Ascending aorta (tissue), 2 donors: Measurements from ENCODE around the gene KIRREL3. TPM values are rescaled to one million over a fixed set of nuclear protein-coding genes. Genes with fewer than 3 reads are reported as not detected.

Experiments used
- DNase-seq, 2 donors: peaks; one replicate each; pipeline ENCODE4 v3.0.0-alpha.2; 2019; ENCODE audit warnings: low spot score in 2 of 2
- H3K27ac ChIP-seq, 2 donors: fragments of 200-600 bp; sonication (generic); one replicate each; pipeline ENCODE4 v1.5.1; 2016 to 2017; ENCODE audit warnings: mild to moderate bottlenecking in 1 of 2
- H3K27me3 ChIP-seq: fragments of 200-600 bp; sonication (generic); one replicate; pipeline ENCODE4 v1.5.1; 2017
- H3K36me3 ChIP-seq, 2 donors: fragments of 200-600 bp; sonication (generic); one replicate each; pipeline ENCODE4 v1.5.1; 2016
- H3K4me1 ChIP-seq, 2 donors: fragments of 200-600 bp; sonication (generic); one replicate each; pipeline ENCODE4 v1.5.1; 2016 to 2017; ENCODE audit warnings: mild to moderate bottlenecking in 1 of 2
- H3K4me3 ChIP-seq, 2 donors: fragments of 200-600 bp; sonication (generic); one replicate each; pipeline ENCODE4 v1.5.1; 2016 to 2017; ENCODE audit warnings: mild to moderate bottlenecking in 1 of 2
- H3K9me3 ChIP-seq, 2 donors: fragments of 200-600 bp; sonication (generic); one replicate each; pipeline ENCODE4 v1.5.1; 2016
- CTCF ChIP-seq, 3 experiments: fragments of 200-600 bp in 2 of 3; fragments of 450-650 bp in 1 of 3; sonication (generic) in 2 of 3; IDR thresholded peaks; one replicate each; pipeline ENCODE4 v1.5.1; 2016 to 2019; ENCODE audit warnings: antibody characterized with exemption in 3 of 3, mild to moderate bottlenecking in 1 of 3, moderate library complexity in 1 of 3
- intact Hi-C: fragments of 100-400 bp; cut with DNase I; formaldehyde crosslinking; loops from one replicate; pipeline ENCODE4 v1.15.1; 2023
- total RNA-seq: library from RNA; depleted of rRNA; stranded (reverse); fragments of >200 nt; gene quantifications from one replicate; pipeline ENCODE4 v1.1.0, GENCODE V29; 2016

Gene KIRREL3
- total RNA-seq, 1 donor from 2014 or later = not detected

GRCh38 chr11:126704096-126704495 lies 296.5 kb downstream of the KIRREL3 start:
- intact Hi-C loops = no loop called here
- no peak for DNase-seq
- no peaks in the 10 kb centered on the region for H3K4me1 ChIP-seq
- no peaks in the 10 kb centered on the region for H3K36me3 ChIP-seq
- H3K27me3 ChIP-seq = no peaks in the 10 kb centered on the region
- no peak overlapping the region for H3K27ac ChIP-seq
- no peaks in the 10 kb centered on the region for H3K9me3 ChIP-seq
- H3K4me3 ChIP-seq = no peak overlapping the region
- TF ChIP-seq CTCF (IDR thresholded peaks at IDR 0.05) = no peak

- no peaks in the 10 kb centered on the region for H3K4me1 ChIP-seq
- no peaks in the 10 kb centered on the region for H3K27me3 ChIP-seq
- no peak overlapping the region for H3K27ac ChIP-seq
- DNase-seq = no peak
- H3K36me3 ChIP-seq = no peaks in the 10 kb centered on the region
- intact Hi-C loops = no loop called here
- no peaks in the 10 kb centered on the region for H3K9me3 ChIP-seq
- TF ChIP-seq CTCF (IDR thresholded peaks at IDR 0.05) = no peak
- no peak overlapping the region for H3K4me3 ChIP-seq
These were observed 296.9 kb downstream of the KIRREL3 start for GRCh38 chr11:126703662-126704061.

GRCh38 chr11:126702987-126703386 lies 297.6 kb downstream of the KIRREL3 start:
- intact Hi-C loops = no loop called here
- no peak for TF ChIP-seq CTCF (IDR thresholded peaks at IDR 0.05)
- Histone ChIP-seq H3K27me3 (no peaks in the 10 kb centered on the region), H3K36me3 (no peaks in the 10 kb centered on the region), H3K4me3 (no peak overlapping the region), H3K9me3 (no peaks in the 10 kb centered on the region), H3K4me1 (no peaks in the 10 kb centered on the region), H3K27ac (no peak overlapping the region)
- no peak for DNase-seq

- H3K27me3 ChIP-seq = no peaks in the 10 kb centered on the region
- DNase-seq = no peak
- H3K27ac ChIP-seq = no peak overlapping the region
- no peak for TF ChIP-seq CTCF (IDR thresholded peaks at IDR 0.05)
- no peaks in the 10 kb centered on the region for H3K9me3 ChIP-seq
- no peaks in the 10 kb centered on the region for H3K36me3 ChIP-seq
- intact Hi-C loops = no loop called here
- H3K4me1 ChIP-seq = no peaks in the 10 kb centered on the region
- H3K4me3 ChIP-seq = no peak overlapping the region
These were observed 298.3 kb downstream of the KIRREL3 start for GRCh38 chr11:126702165-126702720.

- Histone ChIP-seq H3K4me1 (no peaks in the 10 kb centered on the region), H3K9me3 (no peaks in the 10 kb centered on the region), H3K27me3 (no peaks in the 10 kb centered on the region), H3K36me3 (no peaks in the 10 kb centered on the region), H3K4me3 (no peak overlapping the region), H3K27ac (no peak overlapping the region)
- intact Hi-C loops = no loop called here
- DNase-seq = no peak
- TF ChIP-seq CTCF (IDR thresholded peaks at IDR 0.05) = no peak
These were observed 299.1 kb downstream of the KIRREL3 start for GRCh38 chr11:126701520-126701897.
